CD8-positive, alpha-beta memory T cell (primary cell): Measurements from ENCODE around the gene GNG14. TPM values are rescaled to one million over a fixed set of nuclear protein-coding genes. Genes with fewer than 3 reads are reported as not detected.
"Not testable (repeated sequence)": the region's sequence is repeated elsewhere in the genome, so short reads cannot be mapped to it uniquely, and the experiment has no call there.

ENCODE experiments used
- CTCF ChIA-PET: fragments of 350-600 bp; sonication (Branson Sonifier 250); formaldehyde crosslinking; loops from one replicate; lab custom pipeline; 2021; ENCODE audit warnings: antibody characterized with exemption; lab: Charles Lee
- POLR2A ChIA-PET: fragments of 350-600 bp; sonication (Branson Sonifier 250); formaldehyde crosslinking; loops from one replicate; lab custom pipeline; 2021; ENCODE audit warnings: antibody characterized with exemption; lab: Charles Lee
- DNase-seq, 5 donors: peaks; one replicate each; pipeline versions ENCODE4 v3.0.0 to v3.0.0-alpha.2; 2020 to 2022; ENCODE audit warnings: mixed read lengths in 1 of 5
- H3K27ac ChIP-seq: one replicate; pipeline ENCODE4 v1.7.0; 2013; ENCODE audit warnings: low read depth, mild to moderate bottlenecking, low read length, moderate library complexity
- H3K27me3 ChIP-seq: 2 replicates; pipeline ENCODE4 v1.7.0; 2013; ENCODE audit warnings: low read length, mild to moderate bottlenecking; ENCODE audit not compliant: insufficient read depth, poor library complexity, severe bottlenecking
- H3K36me3 ChIP-seq: 2 replicates; pipeline ENCODE4 v1.7.0; 2013; ENCODE audit warnings: mild to moderate bottlenecking, low read length, moderate library complexity; ENCODE audit not compliant: insufficient read depth
- H3K4me1 ChIP-seq: 2 replicates; pipeline ENCODE4 v1.7.0; 2013; ENCODE audit warnings: mild to moderate bottlenecking, low read length, moderate library complexity; ENCODE audit not compliant: insufficient read depth
- H3K4me3 ChIP-seq: 2 replicates; pipeline ENCODE4 v1.7.0; 2013; ENCODE audit warnings: mild to moderate bottlenecking, low read length
- H3K9me3 ChIP-seq: 2 replicates; pipeline ENCODE4 v1.7.0; 2013; ENCODE audit warnings: mild to moderate bottlenecking, low read length
- H3K27ac Mint-ChIP-seq, 8 donors: one replicate each; pipeline ENCODE4 v1.8.0; 2020 to 2021; ENCODE audit warnings: mixed read lengths in 8 of 8, mild to moderate bottlenecking in 6 of 8, inconsistent platforms in 3 of 8, moderate library complexity in 3 of 8
- H3K27me3 Mint-ChIP-seq, 2 donors: one replicate each; pipeline ENCODE4 v1.8.0; 2020 to 2021; ENCODE audit warnings: mixed read lengths in 2 of 2, mild to moderate bottlenecking in 1 of 2, moderate library complexity in 1 of 2
- H3K36me3 Mint-ChIP-seq, 3 donors: one replicate each; pipeline ENCODE4 v1.8.0; 2020 to 2021; ENCODE audit warnings: mixed read lengths in 3 of 3, inconsistent platforms in 1 of 3, mild to moderate bottlenecking in 1 of 3
- H3K4me1 Mint-ChIP-seq, 3 donors: one replicate each; pipeline ENCODE4 v1.8.0; 2020 to 2021; ENCODE audit warnings: mixed read lengths in 3 of 3, inconsistent platforms in 1 of 3, mild to moderate bottlenecking in 1 of 3
- H3K4me3 Mint-ChIP-seq, 7 donors: one replicate each; pipeline ENCODE4 v1.8.0; 2020 to 2021; ENCODE audit warnings: mixed read lengths in 7 of 7, mild to moderate bottlenecking in 6 of 7, moderate library complexity in 4 of 7, inconsistent platforms in 2 of 7
- H3K9me3 Mint-ChIP-seq, 5 donors: one replicate each; pipeline ENCODE4 v1.8.0; 2020 to 2022; ENCODE audit warnings: mixed read lengths in 5 of 5, mild to moderate bottlenecking in 3 of 5, moderate library complexity in 2 of 5, inconsistent platforms in 1 of 5
- polyA plus RNA-seq: library from polyadenylated mRNA; unstranded; fragments of 300-500 nt; fragmentation: Illumina TruSeq; gene quantifications from one replicate; pipeline ENCODE4 v1.2.3, GENCODE V29; 2021
- total RNA-seq, 2 experiments: library from RNA; stranded (reverse); gene quantifications; one replicate each; pipeline ENCODE4 v1.2.3, GENCODE V29; 2021

Gene GNG14
- total and polyA plus RNA-seq, 3 experiments from 2014 or later = not detected

GRCh38 chr19:12697425-12697824 is 9.6 kb downstream of the GNG14 start:
- H3K36me3 Mint-ChIP-seq = peaks cover 0 to 28% (median 0%) of the 10 kb centered on the region in 3 donors
- H3K4me1 Mint-ChIP-seq = peaks cover 10 to 15% (median 12%) of the 10 kb centered on the region in 3 donors
- DNase-seq, H3K9me3 Mint-ChIP-seq, H3K9me3 ChIP-seq, H3K27me3 ChIP-seq, H3K36me3 ChIP-seq, H3K27me3 Mint-ChIP-seq, H3K4me3 ChIP-seq: not testable (repeated sequence)
- ChIA-PET CTCF (interaction anchor here (0.9 to 1.4 kb wide), 3 partner anchors 19 to 61 kb away, joined by 3 to 5 read pairs (median 4); partner anchors contain the start of gene TRIR), POLR2A (interaction anchor here (1.7 to 2.4 kb wide), 2 partner anchors 24 to 37 kb away, joined by 7 to 9 read pairs; partner anchors contain the start of gene TRIR)
- Histone ChIP-seq H3K27ac (peak overlapping the region; percentile 79), H3K4me1 (peaks cover 12% of the 10 kb centered on the region)
- H3K4me3 Mint-ChIP-seq = peak overlapping the region in 6 of 7 donors; percentile 8 to 98 (median 42)
- peak overlapping the region in 3 of 8 donors; percentile 57 to 99 (median 99) for H3K27ac Mint-ChIP-seq

GRCh38 chr19:12698138-12698537 is 10.3 kb downstream of the GNG14 start:
- no peak overlapping the region for H3K27ac ChIP-seq
- Mint-ChIP-seq H3K36me3 (peaks cover 0 to 33% (median 3%) of the 10 kb centered on the region in 3 donors), H3K4me1 (peaks cover 10 to 15% (median 12%) of the 10 kb centered on the region in 3 donors), H3K27ac (peak overlapping the region in 6 of 8 donors; percentile 61 to 93 (median 74)), H3K9me3 (no peaks in the 10 kb centered on the region), H3K27me3 (peaks cover 0 to 3% of the 10 kb centered on the region in 2 donors), H3K4me3 (peak overlapping the region; percentile 24 to 90 (median 72))
- H3K27me3 ChIP-seq = no peaks in the 10 kb centered on the region
- DNase-seq = no peak
- no peaks in the 10 kb centered on the region for H3K9me3 ChIP-seq
- no peak overlapping the region for H3K4me3 ChIP-seq
- H3K36me3 ChIP-seq = peaks cover 3% of the 10 kb centered on the region
- POLR2A ChIA-PET = no interaction called here
- H3K4me1 ChIP-seq = peaks cover 12% of the 10 kb centered on the region
- CTCF ChIA-PET = no interaction called here

- Histone ChIP-seq H3K4me3 (no peak overlapping the region), H3K4me1 (peaks cover 5% of the 10 kb centered on the region), H3K9me3 (no peaks in the 10 kb centered on the region), H3K27ac (no peak overlapping the region), H3K27me3 (no peaks in the 10 kb centered on the region), H3K36me3 (peaks cover 18% of the 10 kb centered on the region)
- Mint-ChIP-seq H3K4me1 (peaks cover 4 to 7% (median 6%) of the 10 kb centered on the region in 3 donors), H3K36me3 (peaks cover 0 to 62% (median 5%) of the 10 kb centered on the region in 3 donors), H3K9me3 (no peaks in the 10 kb centered on the region), H3K27ac (no peak overlapping the region), H3K27me3 (no peaks in the 10 kb centered on the region), H3K4me3 (peak overlapping the region in 1 of 7 donors; percentile 32)
- ChIA-PET POLR2A (no interaction called here), CTCF (no interaction called here)
- DNase-seq = no peak
Observed at GRCh38 chr19:12701596-12702282, 13.9 kb downstream of the GNG14 start.

- Mint-ChIP-seq H3K4me1 (peaks cover 2 to 4% (median 2%) of the 10 kb centered on the region in 3 donors), H3K36me3 (peaks cover 0 to 68% (median 5%) of the 10 kb centered on the region in 3 donors), H3K9me3 (no peaks in the 10 kb centered on the region), H3K4me3 (no peak overlapping the region), H3K27me3 (no peaks in the 10 kb centered on the region), H3K27ac (peak overlapping the region in 1 of 8 donors; percentile 23)
- Histone ChIP-seq H3K4me3 (no peak overlapping the region), H3K36me3 (peaks cover 18% of the 10 kb centered on the region), H3K9me3 (no peaks in the 10 kb centered on the region), H3K27me3 (no peaks in the 10 kb centered on the region), H3K4me1 (no peaks in the 10 kb centered on the region), H3K27ac (no peak overlapping the region)
- DNase-seq = peak in 1 of 5 donors; percentile 27
- POLR2A ChIA-PET = no interaction called here
- CTCF ChIA-PET = no interaction called here
Observed at GRCh38 chr19:12703046-12703445, 15.2 kb downstream of the GNG14 start.

- ChIA-PET CTCF (no interaction called here), POLR2A (no interaction called here)
- Histone ChIP-seq H3K27me3 (no peaks in the 10 kb centered on the region), H3K4me3 (no peak overlapping the region), H3K36me3 (peaks cover 23% of the 10 kb centered on the region), H3K4me1 (no peaks in the 10 kb centered on the region), H3K9me3 (no peaks in the 10 kb centered on the region), H3K27ac (no peak overlapping the region)
- Mint-ChIP-seq H3K9me3 (no peaks in the 10 kb centered on the region), H3K4me1 (no peaks in the 10 kb centered on the region), H3K36me3 (peaks cover 0 to 78% (median 5%) of the 10 kb centered on the region in 3 donors), H3K27me3 (no peaks in the 10 kb centered on the region), H3K27ac (no peak overlapping the region), H3K4me3 (no peak overlapping the region)
- DNase-seq = no peak
Observed at GRCh38 chr19:12705169-12705568, 17.4 kb downstream of the GNG14 start.

- Histone ChIP-seq H3K9me3 (no peaks in the 10 kb centered on the region), H3K4me1 (no peaks in the 10 kb centered on the region), H3K27me3 (no peaks in the 10 kb centered on the region), H3K4me3 (no peak overlapping the region), H3K36me3 (peaks cover 28% of the 10 kb centered on the region), H3K27ac (no peak overlapping the region)
- no peak overlapping the region for H3K27ac Mint-ChIP-seq
- ChIA-PET CTCF (no interaction called here), POLR2A (no interaction called here)
- DNase-seq = no peak
- no peaks in the 10 kb centered on the region for H3K9me3 Mint-ChIP-seq
- H3K4me1 Mint-ChIP-seq = no peaks in the 10 kb centered on the region
- H3K4me3 Mint-ChIP-seq = no peak overlapping the region
- H3K27me3 Mint-ChIP-seq = no peaks in the 10 kb centered on the region
- H3K36me3 Mint-ChIP-seq = peaks cover 0 to 81% (median 8%) of the 10 kb centered on the region in 3 donors
Observed at GRCh38 chr19:12705654-12706331, 18.0 kb downstream of the GNG14 start.

GRCh38 chr19:12706332-12706718 is 18.5 kb downstream of the GNG14 start:
- Mint-ChIP-seq H3K27ac (no peak overlapping the region), H3K36me3 (peaks cover 0 to 81% (median 8%) of the 10 kb centered on the region in 3 donors), H3K4me1 (no peaks in the 10 kb centered on the region), H3K27me3 (no peaks in the 10 kb centered on the region), H3K9me3 (no peaks in the 10 kb centered on the region), H3K4me3 (no peak overlapping the region)
- Histone ChIP-seq H3K27me3 (no peaks in the 10 kb centered on the region), H3K4me3 (no peak overlapping the region), H3K9me3 (no peaks in the 10 kb centered on the region), H3K27ac (no peak overlapping the region), H3K4me1 (no peaks in the 10 kb centered on the region), H3K36me3 (peaks cover 32% of the 10 kb centered on the region)
- ChIA-PET POLR2A (no interaction called here), CTCF (no interaction called here)
- no peak for DNase-seq

GRCh38 chr19:12708641-12709040 is 20.8 kb downstream of the GNG14 start:
- no peaks in the 10 kb centered on the region for H3K27me3 Mint-ChIP-seq
- H3K27ac Mint-ChIP-seq = no peak overlapping the region
- Histone ChIP-seq H3K27me3 (no peaks in the 10 kb centered on the region), H3K4me1 (no peaks in the 10 kb centered on the region), H3K27ac (no peak overlapping the region), H3K4me3 (no peak overlapping the region), H3K36me3 (peaks cover 27% of the 10 kb centered on the region), H3K9me3 (no peaks in the 10 kb centered on the region)
- no peak overlapping the region for H3K4me3 Mint-ChIP-seq
- H3K9me3 Mint-ChIP-seq = no peaks in the 10 kb centered on the region
- DNase-seq = no peak
- no peaks in the 10 kb centered on the region for H3K4me1 Mint-ChIP-seq
- POLR2A ChIA-PET = no interaction called here
- CTCF ChIA-PET = interaction anchor here (3.7 kb wide), 1 partner anchor 139 kb away, joined by 10 read pairs; no protein-coding TSS in a partner anchor
- peaks cover 0 to 77% (median 7%) of the 10 kb centered on the region in 3 donors for H3K36me3 Mint-ChIP-seq
